ENCODE measurements around the gene GRK5.

Gene GRK5

DNA sequence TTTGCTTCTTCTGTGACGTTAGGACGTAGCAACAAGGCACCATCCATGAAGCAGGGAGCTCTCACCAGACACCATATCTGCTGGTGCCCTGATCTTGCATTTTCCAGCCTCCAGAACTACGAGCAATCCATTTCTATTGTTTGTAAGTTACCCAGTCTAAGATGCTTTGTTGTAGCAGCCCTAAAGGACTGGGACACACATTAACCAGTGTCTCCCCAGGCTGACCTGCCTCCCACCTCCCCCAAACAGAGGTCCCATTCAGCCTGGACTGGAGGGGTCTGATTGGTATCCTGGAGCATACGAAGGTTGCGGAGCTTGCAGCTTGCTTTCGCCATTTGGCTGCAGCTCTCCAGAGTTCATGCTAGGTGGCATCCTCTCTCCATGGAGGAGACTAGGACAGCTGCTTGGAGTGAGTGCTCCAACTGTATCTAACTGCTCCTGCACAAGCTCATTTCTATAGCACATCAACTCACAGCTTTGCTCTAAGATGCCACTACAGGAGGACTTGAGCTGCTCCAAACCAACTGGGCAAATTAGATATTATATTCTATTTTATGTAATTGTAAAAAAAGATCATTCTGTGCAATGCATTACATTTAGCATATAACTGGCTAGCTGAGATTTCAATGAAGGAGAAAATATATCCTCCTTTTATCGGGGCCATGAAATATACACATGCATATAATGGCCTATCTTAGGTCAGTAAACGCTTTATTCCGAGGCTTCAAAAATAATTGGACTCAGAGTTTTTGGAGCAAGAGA, 8.0 kb upstream of the GRK5 start:
- DNase-seq = no peak

DNA sequence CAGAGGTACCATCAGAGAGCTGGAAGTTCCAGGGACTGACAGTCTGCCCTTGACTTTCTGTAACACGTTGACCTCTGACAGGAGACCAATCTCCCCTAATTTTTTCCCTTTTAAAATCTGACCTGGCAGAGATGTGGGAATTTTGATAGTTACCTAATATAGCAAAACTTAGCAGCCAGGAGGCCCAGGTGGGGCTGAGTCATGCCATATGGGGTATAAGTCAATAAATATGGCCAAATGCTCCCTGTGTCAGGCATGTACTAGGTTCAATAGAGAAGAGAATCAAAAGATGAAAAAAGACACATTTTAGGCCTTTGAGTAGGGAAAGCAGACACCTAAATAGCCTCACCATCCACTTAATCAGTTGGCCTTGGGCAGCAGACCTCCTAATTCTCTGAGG, 6.1 kb upstream of the GRK5 start:
- no peak for DNase-seq

GRCh38 chr10:119203006-119203405, 4.4 kb upstream of the GRK5 start:
- DNase-seq = no peak

DNA sequence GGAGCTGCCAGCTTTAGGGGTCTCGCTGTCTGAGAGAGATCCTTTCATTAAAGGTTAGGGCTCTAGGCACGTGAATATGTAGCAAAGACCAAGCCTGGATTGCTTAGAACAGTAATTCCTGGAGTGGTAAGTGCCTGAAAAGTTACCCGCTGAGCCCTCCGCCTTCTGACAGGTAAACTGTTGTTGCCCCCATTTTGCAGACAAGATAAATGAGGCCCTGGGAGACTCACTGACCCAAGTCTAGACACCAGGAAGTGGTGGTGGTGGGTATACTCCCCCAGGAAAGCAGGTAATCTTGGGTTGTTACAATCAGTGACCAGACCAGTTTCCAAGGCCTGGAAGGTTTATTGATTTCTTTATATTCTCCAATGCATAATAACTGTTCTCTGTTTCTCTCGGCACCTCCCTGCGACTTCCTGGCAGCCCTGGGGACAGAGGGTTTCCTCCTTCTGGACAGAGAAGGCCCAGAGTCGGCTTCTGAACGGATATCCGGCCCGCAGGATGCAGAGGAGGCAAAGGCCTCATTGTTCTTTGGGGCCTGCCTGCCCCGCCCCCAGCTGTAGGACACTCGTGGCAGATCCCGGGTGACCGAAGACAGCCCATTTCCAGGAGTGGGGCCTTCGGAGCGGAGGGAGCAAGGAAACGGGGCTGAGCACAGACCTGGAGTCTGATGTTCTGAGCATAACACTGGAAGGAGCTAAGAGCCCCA, 1.3 kb upstream of the GRK5 start:
- no peak for DNase-seq

DNA sequence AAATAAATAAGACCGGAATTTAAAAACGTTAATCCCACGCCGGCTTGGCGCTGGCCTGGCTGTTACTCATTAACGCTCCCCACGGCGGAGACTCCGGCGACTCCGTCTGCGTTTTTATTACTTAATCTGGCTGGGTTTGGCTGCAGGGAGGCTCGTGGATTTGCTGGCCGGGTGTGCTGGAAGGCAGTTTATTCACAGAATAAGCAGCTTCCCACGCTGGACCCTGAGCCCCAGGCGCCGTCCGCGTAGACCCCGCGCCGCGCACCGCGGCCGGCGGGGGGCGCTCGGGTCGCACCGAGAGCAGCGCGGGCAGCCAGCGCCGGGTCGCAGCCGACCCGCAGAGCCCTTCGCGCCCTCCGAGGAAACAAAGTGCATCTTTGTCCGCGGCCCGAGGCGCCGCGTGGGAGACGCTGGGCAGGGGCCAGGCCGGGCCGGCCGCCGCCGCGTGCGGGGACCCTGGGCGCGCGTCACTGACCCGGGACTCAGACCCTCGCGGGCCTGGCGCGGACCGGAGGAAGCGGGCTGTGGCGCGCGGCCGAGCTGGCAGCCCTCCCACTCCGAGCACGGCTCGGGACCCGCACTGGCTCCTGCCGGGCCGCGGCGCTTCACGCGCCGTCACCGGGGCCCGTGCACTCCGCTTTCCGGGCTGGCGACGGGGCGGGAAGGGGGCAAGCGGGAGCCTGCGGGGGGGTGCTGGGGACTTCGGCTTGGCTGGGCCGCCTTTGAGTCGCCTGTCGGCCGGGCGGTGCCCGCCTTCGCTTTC, 587 bp upstream of the GRK5 start:
- DNase-seq = no peak

DNA sequence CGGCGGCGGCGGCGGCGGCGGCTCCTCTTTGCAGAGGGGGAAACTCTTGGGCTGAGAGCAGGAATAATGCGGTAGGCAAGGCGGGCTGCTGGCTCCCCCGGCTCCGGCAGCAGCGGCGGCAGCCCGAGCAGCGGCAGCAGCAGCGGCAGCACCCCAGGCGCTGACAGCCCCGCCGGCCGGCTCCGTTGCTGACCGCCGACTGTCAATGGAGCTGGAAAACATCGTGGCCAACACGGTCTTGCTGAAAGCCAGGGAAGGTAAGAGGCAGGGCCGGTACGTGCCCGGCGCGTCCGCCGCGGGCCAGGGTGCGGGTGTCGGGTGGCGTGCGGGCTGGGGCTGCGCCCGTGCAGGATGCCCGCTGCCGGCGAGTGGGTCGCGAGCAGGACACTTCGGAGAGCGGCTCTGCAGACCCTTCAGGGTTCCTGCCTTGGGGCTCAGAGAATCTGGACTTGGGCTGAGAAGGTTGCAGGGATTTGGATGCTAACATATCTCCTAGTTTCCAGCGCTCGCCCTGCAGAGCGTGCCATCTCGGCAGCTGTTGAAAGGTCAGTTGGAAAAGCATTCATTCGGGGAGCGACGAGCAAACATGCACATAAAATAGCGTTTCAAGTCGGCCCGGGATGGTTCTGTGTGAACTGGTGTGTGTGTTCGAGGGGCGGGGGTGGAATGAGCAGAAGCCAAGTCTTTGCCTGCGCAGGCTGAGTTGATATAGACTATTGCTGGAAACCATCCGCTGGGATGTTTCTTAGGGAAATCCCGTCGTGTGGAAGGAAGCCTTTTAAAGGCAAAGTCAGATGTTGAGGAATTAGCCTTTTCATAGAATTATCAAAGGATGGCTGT, 562 bp downstream of the GRK5 start:
- no peak for DNase-seq

DNA sequence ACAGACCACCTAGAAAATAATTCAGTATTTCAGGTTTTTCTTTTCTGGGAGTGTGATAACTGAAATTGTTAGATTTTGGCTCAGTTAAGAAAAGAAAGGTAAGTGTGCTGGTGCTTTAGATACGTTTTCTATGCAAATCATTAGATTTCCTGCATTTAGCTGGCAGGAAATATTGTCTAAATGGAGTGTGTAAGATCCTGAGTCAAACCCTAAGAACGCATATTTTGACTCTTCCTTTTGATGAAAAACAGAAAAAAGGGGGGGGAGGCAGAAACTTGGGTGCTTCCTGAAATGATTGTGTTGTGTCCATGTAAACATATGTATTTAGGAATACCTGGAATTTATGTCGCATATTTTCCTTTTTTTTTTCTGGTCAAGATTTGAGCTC, 1.2 kb downstream of the GRK5 start:
- no peak for DNase-seq

DNA sequence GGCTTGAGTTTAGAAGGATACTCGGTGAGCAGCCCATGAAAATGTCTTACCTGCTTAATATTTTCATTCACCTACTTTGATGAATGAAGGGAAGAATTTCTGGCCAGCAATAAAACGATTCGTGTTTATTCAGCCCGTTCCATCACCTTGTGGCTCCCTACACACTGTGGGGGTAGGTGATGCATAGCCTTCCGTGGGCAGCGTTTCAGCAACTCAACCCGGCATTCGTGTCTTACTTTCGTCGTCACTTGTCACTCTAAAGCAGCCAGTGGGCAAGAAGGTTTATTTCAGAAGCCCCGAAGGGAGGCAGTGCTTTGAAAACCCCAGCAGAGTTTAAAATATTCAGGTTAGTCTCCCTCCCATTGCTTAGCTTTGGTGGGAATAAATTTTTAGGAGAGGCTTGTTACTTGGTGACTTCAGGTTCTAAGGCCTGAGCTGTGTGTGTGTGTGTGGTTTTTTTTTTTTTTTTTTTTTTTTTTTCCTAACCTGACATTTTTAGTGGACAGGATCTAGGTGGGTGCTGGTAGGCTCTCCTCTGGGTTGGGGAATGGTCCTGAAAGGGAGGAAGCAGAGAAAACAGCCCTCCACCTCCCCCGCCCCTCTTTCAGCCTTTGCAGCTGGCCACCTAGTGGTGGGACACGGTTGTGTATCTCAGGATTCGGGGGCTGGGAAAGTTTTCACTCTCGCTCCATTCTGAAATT, 1.8 kb downstream of the GRK5 start:
- DNase-seq = no peak

DNA sequence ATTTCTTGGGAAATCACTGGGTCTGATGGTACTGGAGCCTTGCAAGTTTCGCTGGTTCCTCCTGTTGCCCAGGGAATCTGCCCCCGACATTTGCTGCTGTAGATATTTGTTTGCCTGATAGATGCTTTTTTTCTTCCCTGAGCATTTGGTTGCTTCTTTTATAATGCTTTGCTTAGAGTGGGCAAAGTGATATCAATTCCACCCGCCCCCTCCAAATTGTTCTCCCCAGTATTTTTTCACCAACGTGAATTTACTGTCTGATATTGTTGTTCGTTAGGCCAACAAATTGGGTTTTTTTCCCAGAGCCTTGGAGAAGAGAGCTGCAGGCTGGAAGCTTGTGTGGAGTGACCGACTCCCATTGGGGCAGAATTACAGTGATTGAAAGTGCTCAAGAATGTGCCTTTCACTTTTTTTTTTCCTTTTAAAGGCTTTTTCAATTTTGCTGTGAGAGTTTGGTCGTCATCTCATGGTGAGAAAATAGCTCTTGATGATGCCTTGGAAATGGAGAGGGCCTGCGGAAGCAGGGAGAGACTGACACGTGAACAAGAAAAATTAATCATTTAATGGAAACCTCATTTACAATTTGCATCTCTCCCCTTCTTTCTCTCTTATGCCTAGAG, 2.5 kb downstream of the GRK5 start:
- DNase-seq = no peak

DNA sequence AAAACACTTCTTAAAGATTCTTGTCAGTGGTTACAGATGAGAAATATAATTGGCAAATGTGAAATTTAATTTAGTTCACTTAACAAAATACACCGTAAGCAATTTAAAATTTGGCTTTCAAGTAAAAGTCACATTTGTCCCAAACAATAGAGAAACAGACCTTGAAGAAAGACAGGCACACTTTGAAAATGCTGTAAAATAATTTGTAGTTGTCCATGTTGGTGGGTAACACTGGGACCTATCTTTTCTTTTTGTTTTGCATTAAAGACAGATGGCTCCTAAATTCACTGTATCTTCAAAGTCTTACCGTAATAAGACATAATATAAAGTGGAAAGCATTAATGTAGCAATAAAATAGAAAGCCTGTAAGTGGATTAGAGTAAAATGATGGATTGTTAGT, 3.3 kb downstream of the GRK5 start:
- DNase-seq = no peak

GRCh38 chr10:119211176-119211575, 3.8 kb downstream of the GRK5 start:
- DNase-seq = no peak

DNA sequence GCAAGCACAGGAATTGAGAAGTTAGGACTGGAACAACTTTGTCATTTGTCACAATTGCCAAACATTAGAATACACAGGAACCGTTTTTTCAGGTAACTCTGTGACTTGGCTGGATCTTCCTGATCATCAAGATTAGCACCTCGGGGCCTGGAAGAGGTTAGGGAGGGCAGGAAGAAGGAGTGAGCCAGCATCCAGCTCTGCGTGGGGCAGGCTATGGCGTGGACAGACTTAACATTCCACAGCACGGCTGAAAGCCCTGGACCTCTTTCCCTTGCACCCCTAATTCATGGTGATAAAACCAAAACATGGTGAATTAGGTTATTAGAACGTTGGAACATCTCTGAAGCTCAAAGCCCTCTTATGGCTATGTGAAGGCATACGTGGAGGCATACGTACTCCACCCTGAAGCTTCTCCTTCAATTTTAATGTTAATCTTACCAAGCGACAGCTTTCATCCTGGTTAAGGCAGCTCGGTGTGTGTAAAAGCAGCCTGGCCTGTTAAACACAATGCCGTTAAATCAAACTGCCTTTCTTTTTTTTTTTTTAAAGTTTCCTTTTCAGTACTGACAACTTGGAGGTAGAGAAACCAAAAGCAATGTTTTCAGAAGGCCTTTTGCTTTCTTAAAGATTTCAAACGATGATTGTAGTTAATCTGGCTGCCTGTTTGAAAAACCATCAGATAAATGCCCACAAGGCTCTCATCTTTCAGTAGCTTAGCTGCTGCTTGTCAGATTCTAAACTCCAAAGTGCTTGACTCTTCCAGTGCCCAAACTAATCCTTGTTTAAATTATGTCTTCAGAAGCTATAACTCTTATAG, 4.5 kb downstream of the GRK5 start:
- DNase-seq = no peak

DNA sequence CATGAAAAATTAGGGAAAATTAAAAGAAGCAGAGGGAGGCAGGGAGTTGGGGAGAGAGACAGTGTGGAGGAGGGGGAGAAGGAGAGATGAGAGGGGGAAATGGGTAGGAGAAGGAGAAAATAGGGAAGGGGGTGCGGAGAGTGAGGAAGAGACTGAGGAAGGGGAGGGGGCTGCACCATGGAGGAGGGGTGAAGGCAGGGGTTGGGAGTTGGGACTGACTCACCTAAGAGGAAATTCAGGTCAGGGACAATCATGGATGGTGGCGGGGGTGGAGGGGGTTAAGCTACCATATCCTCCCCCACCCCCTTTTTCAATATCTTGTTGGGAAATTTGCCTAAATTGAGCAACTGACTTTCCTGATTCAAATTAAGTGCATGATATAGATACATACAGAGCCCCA, 8.0 kb downstream of the GRK5 start:
- DNase-seq = no peak

- DNase-seq = no peak
These were observed 8.8 kb downstream of the GRK5 start for GRCh38 chr10:119216127-119216526.

DNA sequence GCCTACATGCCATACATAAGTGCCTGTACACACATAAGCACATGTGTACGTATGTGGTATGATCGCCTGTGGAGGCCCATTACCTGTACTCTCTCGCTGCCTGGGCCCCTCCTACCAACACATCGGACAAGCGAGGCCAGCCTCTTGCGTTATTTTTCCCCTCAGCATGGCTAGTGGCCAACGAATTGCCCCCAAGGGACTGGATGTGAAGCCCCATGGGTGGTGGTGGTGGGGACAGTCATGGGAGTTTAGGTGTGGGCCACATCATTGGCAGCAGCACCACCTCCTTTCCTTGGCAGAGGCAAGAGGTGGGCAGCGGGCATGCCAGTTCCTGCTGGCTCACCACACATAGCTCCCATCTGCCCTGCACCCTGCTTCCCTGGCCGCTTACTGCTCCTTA, 10.0 kb downstream of the GRK5 start:
- no peak for DNase-seq

GRCh38 chr10:119217991-119218490, 10.7 kb downstream of the GRK5 start:
- DNase-seq = no peak

DNA sequence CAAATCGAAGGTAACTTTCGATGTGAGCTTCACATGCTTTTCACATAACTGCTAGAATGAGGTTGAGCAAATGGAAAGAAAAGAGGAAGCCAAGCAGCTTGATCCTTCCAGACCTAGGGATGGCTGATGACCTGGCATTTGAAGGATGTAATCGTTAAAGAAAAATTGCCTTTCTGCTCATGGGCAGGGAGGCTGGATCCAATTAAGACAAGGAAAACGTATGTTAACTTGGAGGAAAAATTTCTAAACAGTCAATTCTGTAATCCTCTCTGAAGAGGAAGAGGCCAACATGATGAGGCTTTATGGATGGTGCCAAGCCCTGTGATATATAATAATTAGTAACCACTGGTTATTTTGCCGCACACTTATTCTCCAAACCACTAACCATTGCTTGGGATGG, 12.5 kb downstream of the GRK5 start:
- no peak for DNase-seq

DNA sequence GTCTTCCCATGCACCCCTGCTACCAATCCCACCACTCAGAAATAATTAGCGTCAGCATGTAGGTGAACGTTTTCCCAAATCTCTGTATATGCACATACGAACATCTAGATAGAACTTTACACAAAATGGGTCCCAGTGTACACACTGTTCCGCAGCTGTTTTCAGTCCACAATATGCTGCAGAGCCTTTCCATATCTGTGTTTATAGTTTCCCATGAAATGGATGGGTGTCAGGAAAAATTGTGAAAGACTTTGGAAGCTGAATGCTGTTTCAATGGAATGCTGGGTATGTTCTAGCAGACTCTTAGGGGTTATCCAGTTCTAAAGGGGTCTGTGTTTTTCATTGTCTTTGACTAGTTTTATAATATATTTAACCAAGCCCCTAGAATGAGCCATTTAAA, 13.8 kb downstream of the GRK5 start:
- DNase-seq = no peak

GRCh38 chr10:119221666-119222065, 14.3 kb downstream of the GRK5 start:
- DNase-seq = no peak

DNA sequence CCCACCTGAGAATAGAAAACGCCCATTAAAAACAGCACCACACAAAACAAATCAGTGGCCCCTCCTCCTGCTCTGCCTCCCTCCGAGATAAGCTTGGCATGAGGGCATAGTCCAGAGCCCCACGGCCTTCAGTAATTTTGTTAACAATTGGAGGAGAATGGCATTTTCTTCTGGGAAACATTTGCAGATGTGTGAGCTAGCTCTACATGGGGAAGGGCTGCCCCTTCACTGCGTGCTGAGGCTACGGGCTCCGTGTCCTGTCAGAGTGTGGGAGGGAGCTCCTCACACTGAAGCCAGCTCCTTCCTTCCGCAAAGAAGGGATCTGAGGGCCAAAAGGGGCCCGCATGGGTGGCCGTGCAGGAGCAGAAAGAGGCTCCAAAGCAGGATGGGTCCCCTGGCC, 15.2 kb downstream of the GRK5 start:
- DNase-seq = no peak

GRCh38 chr10:119222966-119223386, 15.6 kb downstream of the GRK5 start:
- DNase-seq = no peak
